ENCODE data around the gene RPS6KA6.

- TF ChIP-seq CTCF (IDR thresholded peaks at IDR 0.05), result no peak
- no peak for TF ChIP-seq POLR2A (IDR thresholded peaks at IDR 0.05; ENCODE audit: low read depth)
- TF ChIP-seq EP300 (IDR thresholded peaks at IDR 0.05), result no peak
- no peak for TF ChIP-seq POLR2AphosphoS5 (IDR thresholded peaks at IDR 0.05)
These were observed 28.4 kb upstream of the RPS6KA6 start for GRCh38 chrX:84216406-84216805.

Measured in esophagus muscularis mucosa (tissue), 4 donors.